GM20431 (cell line): Measurements from ENCODE around the gene TMEM168.
"Not testable (repeated sequence)": the region's sequence is repeated elsewhere in the genome, so short reads cannot be mapped to it uniquely, and the experiment has no call there.

Experiments used
- in situ Hi-C: fragments of 300-500 bp; cut with MseI, MboI; formaldehyde crosslinking; loops from one replicate; pipeline ENCODE4 v1.15.0; 2020; ENCODE audit warnings: low sequenced_read_pairs; ENCODE audit not compliant: unreplicated experiment

Gene TMEM168

DNA sequence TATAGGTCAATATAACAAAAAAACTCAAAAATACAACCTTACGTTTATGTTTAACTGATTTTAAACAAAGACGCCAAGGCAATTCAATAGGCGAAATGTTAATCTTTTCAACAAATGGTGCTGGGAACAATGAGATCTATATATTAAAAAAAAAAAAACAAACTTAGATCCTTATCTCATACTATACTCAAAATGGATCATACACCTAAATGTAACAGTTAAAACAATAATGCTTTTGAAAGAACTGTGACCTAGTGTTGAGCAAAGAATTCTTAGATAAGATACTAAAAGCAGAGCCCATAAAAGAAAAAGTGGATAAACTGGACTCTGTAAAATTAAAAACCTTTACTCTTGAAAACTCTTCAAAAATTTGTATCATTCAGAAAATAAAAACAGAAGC, 8.6 kb downstream of the TMEM168 start:
- in situ Hi-C loops = no loop called here

- in situ Hi-C loops = no loop called here
Observed at GRCh38 chr7:112781110-112781509, 9.1 kb downstream of the TMEM168 start.

- in situ Hi-C loops = no loop called here
Observed at GRCh38 chr7:112779667-112780066, 10.5 kb downstream of the TMEM168 start.

DNA sequence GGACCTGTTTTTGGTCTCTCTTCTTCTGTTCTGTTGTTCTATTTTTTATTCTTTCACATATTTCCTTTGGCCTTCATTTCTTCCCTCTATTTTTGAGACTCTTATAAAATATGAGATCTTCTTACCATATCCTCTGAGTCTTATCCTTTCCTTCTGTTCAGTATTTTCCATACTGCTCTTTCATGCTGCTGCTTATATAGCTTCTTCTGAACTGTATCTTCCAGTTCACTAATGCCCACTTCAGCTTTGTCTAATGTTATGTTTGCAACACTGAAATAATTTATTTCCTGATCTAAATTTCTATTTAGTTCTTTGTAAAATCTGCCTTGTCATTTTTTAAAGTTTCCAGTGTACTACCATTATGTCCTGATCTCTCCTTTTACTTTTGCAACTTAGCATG, 12.8 kb downstream of the TMEM168 start:
- in situ Hi-C loops = no loop called here

- in situ Hi-C loops = no loop called here
Observed at GRCh38 chr7:112771166-112771565, 19.0 kb downstream of the TMEM168 start.

- in situ Hi-C loops = no loop called here
Observed at GRCh38 chr7:112770051-112770450, 20.1 kb downstream of the TMEM168 start.

DNA sequence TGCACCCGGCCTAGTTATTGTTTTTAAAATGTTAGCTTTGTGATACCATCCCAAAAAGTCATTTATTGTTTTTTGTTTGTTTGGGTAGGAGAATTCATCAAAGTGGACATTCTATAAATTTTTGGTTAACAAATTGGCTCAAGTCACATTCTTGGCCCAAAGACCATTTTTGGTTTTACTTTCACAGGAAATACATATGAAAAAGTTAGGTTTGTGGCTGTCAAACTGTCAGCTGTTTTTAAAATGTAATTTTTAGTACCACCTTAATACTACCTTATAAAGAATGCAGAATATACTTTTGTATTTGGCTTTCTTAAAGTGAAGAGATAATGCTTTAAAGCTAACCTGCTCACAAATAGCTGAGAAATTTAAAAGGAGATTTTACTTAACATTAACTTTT, 25.1 kb downstream of the TMEM168 start:
- in situ Hi-C loops = no loop called here

DNA sequence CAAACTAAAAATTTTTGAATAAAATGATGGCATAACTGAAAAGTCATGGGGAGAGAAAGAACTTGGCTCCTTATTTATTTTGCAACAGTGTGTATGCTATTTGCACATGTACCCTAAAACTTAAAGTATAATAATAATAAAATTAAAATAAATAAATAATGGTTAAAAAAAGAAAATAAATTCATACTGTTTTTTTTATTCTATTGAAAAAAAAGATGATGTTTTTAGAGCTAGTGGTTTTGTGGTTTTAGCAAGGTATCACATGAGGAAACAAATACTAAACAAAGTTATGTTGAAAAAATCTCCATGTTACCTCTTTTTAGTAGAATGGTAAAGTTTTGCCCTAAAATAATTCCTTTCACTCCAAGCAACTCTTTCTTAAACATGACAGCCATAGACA, 26.2 kb downstream of the TMEM168 start:
- in situ Hi-C loops = no loop called here

- in situ Hi-C loops = no loop called here
Observed at GRCh38 chr7:112763298-112763697, 26.9 kb downstream of the TMEM168 start.

DNA sequence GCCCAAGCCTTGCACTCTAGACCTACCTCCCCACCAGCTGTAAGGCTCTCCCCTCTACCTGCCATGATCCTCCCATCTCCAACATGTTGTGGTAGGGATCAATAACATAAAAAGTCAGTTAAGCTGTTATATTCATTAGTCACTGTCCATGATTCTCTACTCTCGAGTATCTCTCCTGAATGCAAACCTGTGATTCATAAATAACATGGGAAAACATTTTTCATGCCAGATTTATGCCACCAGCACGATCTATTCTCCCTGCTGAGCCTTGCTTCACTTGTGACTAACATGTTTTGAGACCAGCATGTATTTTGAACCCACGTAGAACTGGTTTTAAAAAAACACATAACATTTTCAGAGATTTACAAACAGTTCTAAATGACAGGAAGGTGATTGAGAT, 30.3 kb downstream of the TMEM168 start:
- in situ Hi-C loops = no loop called here

DNA sequence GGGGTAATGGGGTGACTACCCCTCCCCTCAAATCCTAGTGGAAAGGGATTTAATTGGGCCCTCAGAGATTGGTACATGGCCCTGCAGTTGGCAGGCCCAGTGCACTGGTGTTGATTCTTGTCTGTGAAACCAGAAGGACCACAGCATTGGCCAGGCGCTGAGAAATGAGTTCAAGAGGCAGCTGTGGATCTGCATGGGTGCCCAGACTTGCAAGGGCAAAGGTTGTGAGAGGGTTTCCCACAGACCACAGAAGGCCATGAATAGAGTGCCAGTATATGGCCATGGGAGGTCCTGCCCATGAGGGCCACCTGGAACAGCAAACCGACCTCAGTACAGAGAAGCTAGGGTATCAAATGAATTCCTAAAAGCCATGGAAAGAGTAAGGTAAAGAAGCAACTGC, 32.9 kb downstream of the TMEM168 start:
- in situ Hi-C loops = no loop called here

DNA sequence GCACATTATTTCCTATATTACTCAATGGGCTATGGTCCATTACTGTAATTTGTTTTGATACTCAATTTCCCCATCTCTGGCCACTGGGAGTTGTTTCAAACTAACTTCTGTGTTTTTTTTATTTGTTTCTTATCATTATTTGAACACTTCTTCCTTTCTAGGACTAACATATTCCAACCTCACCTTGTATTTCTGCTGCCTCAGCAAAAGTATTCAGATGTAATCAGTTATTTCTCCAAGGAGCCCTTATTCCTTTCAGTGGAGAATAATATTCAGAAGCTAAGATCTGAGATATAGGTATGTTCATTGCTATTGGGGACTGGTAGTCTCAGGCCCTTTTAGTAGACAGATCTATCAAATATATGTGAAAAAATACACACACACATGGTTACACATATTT, 36.9 kb downstream of the TMEM168 start:
- in situ Hi-C loops = no loop called here

GRCh38 chr7:112752576-112752975, 37.6 kb downstream of the TMEM168 start:
- in situ Hi-C loops = no loop called here

DNA sequence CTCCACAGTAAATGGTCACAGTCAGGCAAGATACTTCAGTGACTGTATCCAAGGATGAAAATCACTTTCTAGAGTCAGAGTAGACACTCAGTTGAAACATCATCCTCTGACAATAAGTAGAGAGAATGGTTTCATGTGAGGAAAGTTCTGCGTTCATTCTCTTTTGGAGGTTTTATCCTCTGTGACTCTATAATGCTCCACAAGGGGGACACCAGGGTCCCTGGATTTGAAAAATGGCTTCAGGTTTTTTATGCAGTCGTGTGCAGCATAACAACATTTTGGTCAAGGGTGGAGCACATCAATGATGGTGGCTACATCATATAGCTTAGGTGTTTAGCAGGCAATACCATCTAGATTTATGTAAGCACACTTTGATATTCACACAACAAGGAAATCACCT, 40.4 kb downstream of the TMEM168 start:
- in situ Hi-C loops = no loop called here

DNA sequence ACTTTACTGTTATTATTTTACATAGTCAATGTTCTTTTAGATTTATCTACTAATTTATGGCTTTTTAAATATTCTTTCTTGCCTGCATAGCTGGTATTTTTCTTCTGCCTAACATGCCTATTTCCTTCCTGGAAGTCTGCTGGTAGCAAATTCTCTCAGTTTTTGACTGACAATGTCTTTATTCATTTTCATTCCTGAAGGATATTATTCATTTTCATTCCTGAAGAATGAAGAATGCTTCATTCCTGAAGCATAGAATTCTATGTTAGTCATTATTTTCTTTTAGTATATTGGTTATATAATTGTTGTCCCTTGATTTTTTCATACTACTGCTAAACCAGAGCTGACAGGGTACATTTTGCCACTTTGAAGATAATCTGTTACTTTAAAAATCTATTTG, 41.8 kb downstream of the TMEM168 start:
- in situ Hi-C loops = no loop called here

- in situ Hi-C loops = no loop called here
Observed at GRCh38 chr7:112745635-112746034, 44.6 kb downstream of the TMEM168 start.

- in situ Hi-C loops = no loop called here
Observed at GRCh38 chr7:112744818-112745217, 45.4 kb downstream of the TMEM168 start.

DNA sequence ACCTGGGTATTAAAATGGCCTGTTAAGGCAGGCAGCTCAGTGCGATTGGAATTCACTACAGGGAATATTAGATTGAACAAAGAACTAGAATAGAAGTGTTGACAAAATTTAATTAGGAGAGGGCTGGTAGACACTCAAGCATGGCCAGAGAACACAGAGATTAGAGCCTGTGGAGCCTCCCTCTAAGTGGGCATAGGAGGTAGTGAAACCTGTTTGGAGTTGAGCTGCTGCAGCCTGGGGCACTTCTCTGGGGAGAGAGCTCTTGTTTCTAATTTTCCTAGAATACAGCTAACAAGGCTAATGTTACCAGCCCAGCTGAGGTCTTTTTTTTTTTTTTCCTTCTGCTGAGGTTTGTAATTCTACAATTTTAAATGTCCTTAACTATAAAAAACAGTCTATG, 46.4 kb downstream of the TMEM168 start:
- in situ Hi-C loops = no loop called here

DNA sequence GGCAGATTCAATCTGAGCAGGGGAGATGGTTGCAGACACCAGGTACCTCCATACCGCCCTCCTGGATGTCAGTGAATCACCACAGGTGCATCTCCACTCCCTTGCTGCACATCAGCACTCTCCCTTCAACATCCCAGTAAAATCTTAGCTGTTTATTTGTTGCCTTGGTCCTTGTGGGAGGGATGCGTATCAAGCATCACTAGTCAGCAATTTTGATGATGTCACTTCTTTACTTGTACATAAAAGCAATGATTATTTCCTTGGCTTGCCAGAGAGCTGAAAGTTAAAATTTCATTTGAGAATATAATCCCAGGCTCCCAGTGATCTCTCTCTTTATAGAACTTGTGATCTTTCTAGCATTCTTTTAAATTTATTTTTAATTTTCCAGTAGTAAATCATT, 49.5 kb downstream of the TMEM168 start:
- in situ Hi-C loops = no loop called here

DNA sequence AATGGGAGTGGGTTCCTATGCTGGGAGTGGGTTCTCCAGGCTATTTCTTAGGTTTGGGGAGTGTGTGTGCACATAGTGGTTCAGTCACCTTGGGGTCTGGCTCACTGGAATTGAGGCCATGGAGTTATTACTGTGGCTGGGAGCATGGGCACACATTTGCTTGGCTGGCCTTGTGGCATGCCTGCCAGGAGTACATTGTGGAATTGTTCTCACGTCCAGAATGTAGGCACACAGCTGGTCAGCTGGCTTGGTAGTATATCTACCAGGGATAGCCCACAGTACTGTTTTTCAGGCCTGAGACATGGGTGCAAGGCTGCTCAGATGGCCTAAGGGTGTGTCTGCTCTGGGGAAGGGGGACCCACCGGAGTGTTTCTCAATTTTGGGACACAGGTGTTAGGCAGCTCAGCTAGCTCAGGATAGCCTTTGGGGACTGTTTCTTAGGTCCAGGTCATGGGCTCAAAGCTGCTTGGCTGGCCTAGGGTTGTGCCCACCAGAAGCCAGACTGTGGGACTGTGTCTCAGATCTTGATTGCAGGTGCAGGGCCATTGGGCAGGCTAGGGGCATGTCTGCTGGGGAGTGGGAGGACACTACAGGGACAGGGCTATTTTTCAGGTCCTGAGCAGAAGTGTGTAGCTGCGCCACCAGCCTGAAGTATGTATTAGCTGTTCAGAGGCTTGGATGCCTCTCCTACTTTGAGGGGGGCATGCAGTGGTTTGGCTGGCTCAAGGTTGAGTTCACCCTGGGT, 50.6 kb downstream of the TMEM168 start:
- in situ Hi-C loops = no loop called here

DNA sequence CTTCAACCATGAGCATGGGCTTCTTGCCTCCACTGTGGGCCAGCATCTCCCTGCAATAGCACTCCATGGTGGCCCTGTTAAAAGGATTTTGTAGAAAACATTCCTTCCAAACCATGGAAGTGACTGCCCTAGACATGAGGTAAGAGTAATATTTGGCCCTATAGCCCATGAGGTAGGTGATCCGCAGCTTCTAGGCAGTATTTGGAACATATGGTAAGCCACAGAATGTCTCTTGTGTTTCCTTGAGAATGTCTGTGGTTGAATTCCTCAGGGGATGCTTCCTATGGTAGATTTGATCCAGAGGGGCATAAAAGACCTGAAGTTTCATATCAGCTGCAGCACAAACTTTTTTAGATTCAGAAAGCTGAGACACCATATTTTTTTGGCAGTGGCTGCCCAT, 54.9 kb downstream of the TMEM168 start:
- in situ Hi-C loops = no loop called here

DNA sequence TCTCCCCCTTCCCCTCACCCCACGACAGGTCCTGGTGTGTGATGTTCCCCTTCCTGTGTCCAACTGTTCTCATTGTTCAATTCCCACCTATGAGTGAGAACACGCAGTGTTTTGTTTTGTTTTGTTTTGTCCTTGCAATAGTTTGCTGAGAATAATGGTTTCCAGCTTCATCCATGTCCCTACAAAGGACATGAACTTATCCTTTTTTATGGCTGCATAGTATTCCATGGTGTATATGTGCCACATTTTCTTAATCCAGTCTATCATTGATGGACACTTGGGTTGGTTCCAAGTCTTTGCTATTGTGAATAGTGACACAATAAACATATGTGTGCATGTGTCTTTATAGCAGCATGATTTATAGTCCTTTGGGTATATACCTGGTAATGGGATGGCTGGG, 58.9 kb downstream of the TMEM168 start:
- in situ Hi-C loops = not testable (repeated sequence)
